Peyer's patch (tissue), 4 donors: ENCODE measurements around the gene FAM131C.
"Not testable (repeated sequence)": the region's sequence is repeated elsewhere in the genome, so short reads cannot be mapped to it uniquely, and the experiment has no call there.

ENCODE experiments used
- CTCF ChIP-seq, 6 experiments: fragments of 450-650 bp in 4 of 6; fragments of 200-600 bp in 2 of 6; sonication (generic) in 1 of 6; IDR thresholded peaks; one replicate each; pipeline ENCODE4 v1.5.1; 2017 to 2019; ENCODE audit warnings: antibody characterized with exemption in 6 of 6, mild to moderate bottlenecking in 3 of 6, moderate library complexity in 1 of 6
- POLR2A ChIP-seq, 2 donors: fragments of 450-650 bp; IDR thresholded peaks; one replicate each; pipeline ENCODE4 v1.5.1; 2017; ENCODE audit warnings: antibody characterized with exemption in 2 of 2, mild to moderate bottlenecking in 2 of 2, moderate library complexity in 2 of 2

DNA sequence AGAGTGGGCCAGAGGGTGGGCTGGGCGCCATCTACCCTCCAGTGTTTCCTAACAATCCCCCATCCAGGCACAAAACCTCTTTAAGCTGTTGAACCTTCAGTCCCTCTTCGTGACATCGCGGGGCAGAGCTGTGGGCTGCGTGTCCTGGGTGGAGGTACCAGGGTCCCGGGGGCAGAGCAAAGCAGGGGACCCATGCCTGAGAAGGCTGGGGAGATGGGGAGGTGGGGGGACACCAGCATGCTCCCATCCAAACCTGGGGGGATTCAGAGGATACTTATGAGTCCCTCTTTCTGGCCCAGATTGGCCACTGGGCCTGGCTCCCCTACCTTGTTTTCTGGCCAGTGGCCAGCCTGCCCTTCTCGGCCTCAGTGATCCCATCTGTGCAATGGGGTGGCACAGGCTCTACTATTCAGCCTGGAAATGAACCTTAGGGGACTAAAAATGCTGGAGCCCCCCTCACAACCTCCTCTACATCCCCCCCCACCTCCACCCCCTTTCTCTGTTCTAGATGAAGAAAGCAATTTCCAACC lies 40.3 kb downstream of the FAM131C start:
- TF ChIP-seq CTCF, POLR2A (IDR thresholded peaks at IDR 0.05): not testable (repeated sequence)
